Neural cell (in vitro differentiated cells): Measurements from ENCODE around the gene ZCCHC14. TPM values are rescaled to one million over a fixed set of nuclear protein-coding genes. Genes with fewer than 3 reads are reported as not detected.

Experiments
- H2AFZ ChIP-seq: fragments of 200-600, 300-800 bp; sonication (generic), shearing (Covaris generic); 2 replicates; pipeline ENCODE4 v1.6.0; 2014; ENCODE audit warnings: low read depth, mild to moderate bottlenecking, antibody characterized with exemption, low read length, moderate library complexity
- H3F3A ChIP-seq: fragments of 200-600 bp; shearing (Covaris generic); 2 replicates; pipeline ENCODE4 v1.6.1; 2016; ENCODE audit warnings: mild to moderate bottlenecking, moderate library complexity, mixed read lengths, antibody characterized with exemption, low read length; ENCODE audit not compliant: insufficient read depth, poor library complexity, severe bottlenecking
- H3K27ac ChIP-seq: fragments of 200-600, 300-800 bp; sonication (generic), shearing (Covaris generic); 2 replicates; pipeline ENCODE4 v1.5.1; 2014; ENCODE audit warnings: mild to moderate bottlenecking, low read length, moderate library complexity
- H3K27me3 ChIP-seq: fragments of 300-800, 200-600 bp; sonication (generic), shearing (Covaris generic); 2 replicates; pipeline ENCODE4 v1.6.0; 2014; ENCODE audit warnings: mild to moderate bottlenecking, low read depth, low read length, moderate library complexity; ENCODE audit not compliant: insufficient read depth
- H3K36me3 ChIP-seq: fragments of 300-800, 200-600 bp; sonication (generic), shearing (Covaris generic); 2 replicates; pipeline ENCODE4 v1.5.1; 2014; ENCODE audit warnings: mild to moderate bottlenecking, antibody characterized with exemption, low read length, moderate library complexity; ENCODE audit not compliant: insufficient read depth
- H3K4me2 ChIP-seq: fragments of 300-800, 200-600 bp; sonication (generic), shearing (Covaris generic); 2 replicates; pipeline ENCODE4 v1.6.0; 2014; ENCODE audit warnings: mild to moderate bottlenecking, low read length
- H3K4me3 ChIP-seq: fragments of 300-800, 200-600 bp; sonication (generic), shearing (Covaris generic); 2 replicates; pipeline ENCODE4 v1.5.1; 2014; ENCODE audit warnings: mild to moderate bottlenecking, low read length, moderate library complexity
- H3K79me2 ChIP-seq: fragments of 200-600 bp; shearing (Covaris generic); replicated peaks from 2 replicates; pipeline ENCODE4 v1.6.0; 2014; ENCODE audit warnings: mild to moderate bottlenecking, low read length, moderate library complexity; ENCODE audit not compliant: insufficient read depth
- H3K9ac ChIP-seq: fragments of 300-800, 200-600 bp; sonication (generic), shearing (Covaris generic); 2 replicates; pipeline ENCODE4 v1.6.1; 2016; ENCODE audit warnings: mild to moderate bottlenecking, low read length, mixed read lengths
- H3K9me2 ChIP-seq: fragments of 200-600 bp; shearing (Covaris generic); 2 replicates; pipeline ENCODE4 v1.6.1; 2016; ENCODE audit warnings: mild to moderate bottlenecking, low read length, mixed read lengths; ENCODE audit not compliant: insufficient read depth
- H3K9me3 ChIP-seq: fragments of 200-600, 300-800 bp; sonication (generic), shearing (Covaris generic); 2 replicates; pipeline ENCODE4 v1.6.1; 2016; ENCODE audit warnings: mild to moderate bottlenecking, mixed run types, low read length, moderate library complexity, mixed read lengths
- H4K20me1 ChIP-seq: fragments of 200-600 bp; shearing (Covaris generic); 2 replicates; pipeline ENCODE4 v1.6.1; 2016; ENCODE audit warnings: mild to moderate bottlenecking, mixed run types; ENCODE audit not compliant: insufficient read depth
- CTCF ChIP-seq: fragments of 450-650 bp; IDR thresholded peaks from 2 replicates; pipeline ENCODE4 v1.5.1; 2014; ENCODE audit warnings: antibody characterized with exemption, mild to moderate bottlenecking, moderate library complexity; ENCODE audit not compliant: poor library complexity, severe bottlenecking
- EP300 ChIP-seq: fragments of 450-650 bp; conservative IDR thresholded peaks from 2 replicates; pipeline ENCODE4 v1.6.1; 2014; ENCODE audit warnings: antibody characterized with exemption, mild to moderate bottlenecking, moderate library complexity; ENCODE audit not compliant: poor library complexity, severe bottlenecking
- EZH2 ChIP-seq: fragments of 200-600, 300-800 bp; shearing (Covaris generic), sonication (generic); IDR thresholded peaks from 2 replicates; pipeline ENCODE4 v1.6.1; 2014; ENCODE audit warnings: antibody characterized with exemption, low read length, borderline replicate concordance, mild to moderate bottlenecking; ENCODE audit not compliant: insufficient read depth, poor library complexity, severe bottlenecking
- MXI1 ChIP-seq: fragments of 450-650 bp; conservative IDR thresholded peaks from 2 replicates; pipeline ENCODE4 v1.6.1; 2014; ENCODE audit warnings: antibody characterized with exemption, mild to moderate bottlenecking; ENCODE audit not compliant: poor library complexity, severe bottlenecking
- POLR2AphosphoS5 ChIP-seq: IDR thresholded peaks from 2 replicates; pipeline ENCODE4 v1.6.1; 2012
- RAD21 ChIP-seq: fragments of 450-650 bp; conservative IDR thresholded peaks from 2 replicates; pipeline ENCODE4 v1.6.1; 2014; ENCODE audit warnings: antibody characterized with exemption, mild to moderate bottlenecking, moderate library complexity
- REST ChIP-seq: IDR thresholded peaks from 2 replicates; pipeline ENCODE4 v1.6.1; 2012; ENCODE audit warnings: borderline replicate concordance
- SMC3 ChIP-seq: fragments of 450-650 bp; conservative IDR thresholded peaks from 2 replicates; pipeline ENCODE4 v1.6.1; 2014; ENCODE audit warnings: antibody characterized with exemption, mild to moderate bottlenecking, moderate library complexity; ENCODE audit not compliant: poor library complexity
- TAF1 ChIP-seq: IDR thresholded peaks from 2 replicates; pipeline ENCODE4 v1.6.1; 2012; ENCODE audit warnings: low read depth
- polyA plus RNA-seq: library from polyadenylated mRNA; depleted of rRNA; stranded (reverse); fragments of >200 nt; gene quantifications from 2 replicates; pipeline ENCODE4 v1.2.3, GENCODE V29; 2014

Gene ZCCHC14
- polyA plus RNA-seq, 1 donor from 2014 or later: 22.1 TPM

- Histone ChIP-seq H3K9ac (no peak overlapping the region), H3K4me2 (no peak overlapping the region), H3K27ac (no peak overlapping the region), H3K4me3 (no peak overlapping the region), H2AFZ (no peak overlapping the region), H3K27me3 (no peaks in the 10 kb centered on the region), H3K9me2 (no peaks in the 10 kb centered on the region), H3F3A (no peaks in the 10 kb centered on the region), H3K36me3 (no peaks in the 10 kb centered on the region), H4K20me1 (no peaks in the 10 kb centered on the region), H3K9me3 (no peaks in the 10 kb centered on the region), H3K79me2 (no peaks in the 10 kb centered on the region)
- TF ChIP-seq EP300 (no peak), CTCF (no peak), POLR2AphosphoS5 (no peak), SMC3 (no peak), TAF1 (no peak)
Measured at GRCh38 chr16:87372305-87372704, 120.5 kb downstream of the ZCCHC14 start.

GRCh38 chr16:87371261-87371866 lies 121.5 kb downstream of the ZCCHC14 start:
- H3F3A ChIP-seq: no peaks in the 10 kb centered on the region
- no peak overlapping the region for H3K4me3 ChIP-seq
- no peaks in the 10 kb centered on the region for H3K9me3 ChIP-seq
- H3K36me3 ChIP-seq: no peaks in the 10 kb centered on the region
- TF ChIP-seq EP300 (no peak), POLR2AphosphoS5 (no peak), REST (no peak), RAD21 (no peak), SMC3 (no peak), CTCF (no peak), MXI1 (no peak), TAF1 (no peak), EZH2 (no peak)
- no peaks in the 10 kb centered on the region for H4K20me1 ChIP-seq
- H3K9me2 ChIP-seq: no peaks in the 10 kb centered on the region
- no peak overlapping the region for H3K4me2 ChIP-seq
- no peaks in the 10 kb centered on the region for H3K79me2 ChIP-seq
- no peak overlapping the region for H3K27ac ChIP-seq
- no peak overlapping the region for H3K9ac ChIP-seq
- H3K27me3 ChIP-seq: no peaks in the 10 kb centered on the region
- H2AFZ ChIP-seq: no peak overlapping the region
